Osteoblast (primary cell): Measurements from ENCODE around the gene METAP2. TPM values are rescaled to one million over a fixed set of nuclear protein-coding genes. Genes with fewer than 3 reads are reported as not detected.

Source experiments
- DNase-seq: peaks from one replicate; pipeline ENCODE4 v3.0.0; 2011; ENCODE audit warnings: low spot score, mixed read lengths; ENCODE audit not compliant: insufficient read length; ENCODE audit errors: missing footprints
- H2AFZ ChIP-seq: 2 replicates; pipeline ENCODE4 v1.6.0; 2011; ENCODE audit warnings: mild to moderate bottlenecking, low read length
- H3K27ac ChIP-seq: 2 replicates; pipeline ENCODE4 v1.5.1; 2011; ENCODE audit warnings: mild to moderate bottlenecking, low read depth, low read length, moderate library complexity
- H3K27me3 ChIP-seq: 2 replicates; pipeline ENCODE4 v1.6.0; 2012; ENCODE audit warnings: mild to moderate bottlenecking, control low read depth, inconsistent platforms, low read length, moderate library complexity; ENCODE audit not compliant: insufficient read depth
- H3K36me3 ChIP-seq: 2 replicates; pipeline ENCODE4 v1.5.1; 2011; ENCODE audit warnings: mild to moderate bottlenecking, low read length, control low read depth, moderate library complexity; ENCODE audit not compliant: insufficient read depth
- H3K4me1 ChIP-seq: 2 replicates; pipeline ENCODE4 v1.5.1; 2011; ENCODE audit warnings: mild to moderate bottlenecking, low read length, control low read depth, moderate library complexity; ENCODE audit not compliant: insufficient read depth
- H3K4me2 ChIP-seq: 2 replicates; pipeline ENCODE4 v1.6.0; 2011; ENCODE audit warnings: mild to moderate bottlenecking, low read length; ENCODE audit not compliant: insufficient read depth
- H3K4me3 ChIP-seq: fragments of 200-600 bp; sonication (generic); 3 replicates; pipeline ENCODE4 v1.5.1; 2012; ENCODE audit warnings: mild to moderate bottlenecking, low read length, inconsistent platforms; ENCODE audit not compliant: insufficient read depth
- H3K79me2 ChIP-seq: 2 replicates; pipeline ENCODE4 v1.6.0; 2012; ENCODE audit warnings: mild to moderate bottlenecking, low read length, control low read depth, inconsistent platforms; ENCODE audit not compliant: insufficient read depth
- H3K9me3 ChIP-seq: 2 replicates; pipeline ENCODE4 v1.5.1; 2011; ENCODE audit warnings: low read depth, low read length, control low read depth
- H4K20me1 ChIP-seq: 2 replicates; pipeline ENCODE4 v1.6.0; 2012; ENCODE audit warnings: mild to moderate bottlenecking, low read length, control low read depth; ENCODE audit not compliant: insufficient read depth
- total RNA-seq: library from RNA; depleted of rRNA; stranded (reverse); fragments of >200 nt; gene quantifications from 2 replicates; pipeline ENCODE4 v1.2.3, GENCODE V29; 2012
- TF ChIP-seq, protein P1 (sequence below): IDR thresholded peaks from 2 replicates; pipeline ENCODE4 v1.5.1; 2011; ENCODE audit warnings: mild to moderate bottlenecking, low read depth, low read length, moderate library complexity; ENCODE audit errors: extremely low read depth

The METAP2 gene
- total RNA-seq: 80.7 and 91.6 TPM in 2 replicates

- peak within 1 kb of the TSS; percentile 95 for H3K27ac ChIP-seq
- TF ChIP-seq, protein P1, sequence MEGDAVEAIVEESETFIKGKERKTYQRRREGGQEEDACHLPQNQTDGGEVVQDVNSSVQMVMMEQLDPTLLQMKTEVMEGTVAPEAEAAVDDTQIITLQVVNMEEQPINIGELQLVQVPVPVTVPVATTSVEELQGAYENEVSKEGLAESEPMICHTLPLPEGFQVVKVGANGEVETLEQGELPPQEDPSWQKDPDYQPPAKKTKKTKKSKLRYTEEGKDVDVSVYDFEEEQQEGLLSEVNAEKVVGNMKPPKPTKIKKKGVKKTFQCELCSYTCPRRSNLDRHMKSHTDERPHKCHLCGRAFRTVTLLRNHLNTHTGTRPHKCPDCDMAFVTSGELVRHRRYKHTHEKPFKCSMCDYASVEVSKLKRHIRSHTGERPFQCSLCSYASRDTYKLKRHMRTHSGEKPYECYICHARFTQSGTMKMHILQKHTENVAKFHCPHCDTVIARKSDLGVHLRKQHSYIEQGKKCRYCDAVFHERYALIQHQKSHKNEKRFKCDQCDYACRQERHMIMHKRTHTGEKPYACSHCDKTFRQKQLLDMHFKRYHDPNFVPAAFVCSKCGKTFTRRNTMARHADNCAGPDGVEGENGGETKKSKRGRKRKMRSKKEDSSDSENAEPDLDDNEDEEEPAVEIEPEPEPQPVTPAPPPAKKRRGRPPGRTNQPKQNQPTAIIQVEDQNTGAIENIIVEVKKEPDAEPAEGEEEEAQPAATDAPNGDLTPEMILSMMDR: no peak
- H2AFZ ChIP-seq: peak within 1 kb of the TSS; percentile 95
- H3K4me1 ChIP-seq: peaks cover 16% of the 10 kb centered on the region
- H3K79me2 ChIP-seq: peaks cover 52% of the 10 kb centered on the region
- peak within 1 kb of the TSS; percentile 95 for H3K4me2 ChIP-seq
- peak within 1 kb of the TSS; percentile 93 for H3K4me3 ChIP-seq
- peaks cover 15% of the 10 kb centered on the region for H4K20me1 ChIP-seq
- H3K9me3 ChIP-seq: no peaks in the 10 kb centered on the region
- peaks cover 31% of the 10 kb centered on the region for H3K36me3 ChIP-seq
- peak; percentile 92 for DNase-seq
- peaks cover 2% of the 10 kb centered on the region for H3K27me3 ChIP-seq
Observed at GRCh38 chr12:95473884-95474659, at the start of gene METAP2. TSS of gene METAP2 (plus strand) at chr12:95474152. CDS start at chr12:95474180, 28 bp downstream.

- no peaks in the 10 kb centered on the region for H3K9me3 ChIP-seq
- TF ChIP-seq, protein P1: no peak
- H3K27me3 ChIP-seq: no peaks in the 10 kb centered on the region
- no peak overlapping the region for H3K4me3 ChIP-seq
- H4K20me1 ChIP-seq: no peaks in the 10 kb centered on the region
- H3K4me2 ChIP-seq: no peak overlapping the region
- no peak overlapping the region for H2AFZ ChIP-seq
- no peaks in the 10 kb centered on the region for H3K36me3 ChIP-seq
- DNase-seq: no peak
- H3K79me2 ChIP-seq: no peaks in the 10 kb centered on the region
- no peak overlapping the region for H3K27ac ChIP-seq
- no peaks in the 10 kb centered on the region for H3K4me1 ChIP-seq
Observed at GRCh38 chr12:95424271-95424994, 49.5 kb upstream of the METAP2 start.

DNA sequence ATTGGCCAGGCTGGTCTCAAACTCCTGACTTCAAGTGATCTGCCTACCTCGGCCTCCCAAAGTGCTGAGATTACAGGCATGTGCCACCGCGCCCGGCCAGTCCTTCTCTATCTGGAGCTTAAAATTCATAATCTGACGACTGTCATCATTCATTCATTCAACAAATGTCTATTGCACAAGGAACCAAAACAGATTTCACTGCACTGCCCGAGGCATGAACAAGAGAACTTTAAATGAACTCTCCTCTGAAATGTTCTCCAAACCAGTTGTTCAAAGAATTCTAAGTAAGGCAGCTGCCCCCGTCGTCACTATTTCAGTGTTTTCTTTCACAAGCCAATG lies 44.8 kb upstream of the METAP2 start:
- TF ChIP-seq, protein P1: no peak

DNA sequence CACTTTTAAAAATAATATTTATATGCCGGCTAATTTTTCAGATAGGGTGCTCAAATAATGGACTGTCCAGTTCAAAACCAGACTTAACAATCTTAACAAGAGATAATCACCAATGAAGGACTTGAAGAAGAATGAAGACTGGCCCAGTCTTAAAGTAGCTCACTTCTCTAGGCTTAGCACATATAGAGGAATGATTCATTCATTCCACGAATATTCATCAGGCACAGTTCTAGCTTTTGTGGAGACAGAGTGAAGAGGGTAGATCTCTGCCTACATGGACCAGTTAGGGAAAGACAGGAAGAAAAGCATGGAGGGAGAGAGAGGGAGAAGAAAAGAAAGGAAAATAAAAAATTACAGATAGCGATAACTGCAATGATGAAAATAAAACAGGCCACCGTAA lies 42.8 kb upstream of the METAP2 start:
- Histone ChIP-seq H3K27me3 (no peaks in the 10 kb centered on the region), H3K9me3 (no peaks in the 10 kb centered on the region), H3K4me3 (no peak overlapping the region), H4K20me1 (no peaks in the 10 kb centered on the region), H2AFZ (no peak overlapping the region), H3K36me3 (no peaks in the 10 kb centered on the region), H3K4me1 (no peaks in the 10 kb centered on the region), H3K79me2 (no peaks in the 10 kb centered on the region), H3K4me2 (no peak overlapping the region), H3K27ac (no peak overlapping the region)
- TF ChIP-seq, protein P1: no peak
- peak; percentile 62 for DNase-seq

More for the DNA sequence above, 44.8 kb upstream of the METAP2 start:
- no peaks in the 10 kb centered on the region for H3K79me2 ChIP-seq
- H3K36me3 ChIP-seq: no peaks in the 10 kb centered on the region
- H2AFZ ChIP-seq: no peak overlapping the region
- H3K4me3 ChIP-seq: no peak overlapping the region
- no peaks in the 10 kb centered on the region for H3K4me1 ChIP-seq
- H3K4me2 ChIP-seq: no peak overlapping the region
- H4K20me1 ChIP-seq: no peaks in the 10 kb centered on the region
- H3K27ac ChIP-seq: no peak overlapping the region
- no peaks in the 10 kb centered on the region for H3K9me3 ChIP-seq
- no peak for DNase-seq
- H3K27me3 ChIP-seq: no peaks in the 10 kb centered on the region
